Esophagus (tissue), 2 donors: ENCODE measurements around the gene OCA2. TPM values are rescaled to one million over a fixed set of nuclear protein-coding genes. Genes with fewer than 3 reads are reported as not detected.

Experiments
- H3K27ac ChIP-seq, 2 donors: one replicate each; pipeline ENCODE4 v1.5.1; 2013; ENCODE audit warnings: low read depth in 2 of 2, mild to moderate bottlenecking in 2 of 2, inconsistent platforms in 1 of 2, low read length in 1 of 2, moderate library complexity in 1 of 2
- H3K27me3 ChIP-seq, 2 donors: one replicate each; pipeline ENCODE4 v1.6.1; 2013; ENCODE audit warnings: low read length in 2 of 2, control low read depth in 1 of 2, mild to moderate bottlenecking in 1 of 2; ENCODE audit not compliant: insufficient read depth in 2 of 2, control insufficient read depth in 1 of 2
- H3K36me3 ChIP-seq, 2 donors: one replicate each; pipeline ENCODE4 v1.6.1; 2013; ENCODE audit warnings: low read length in 1 of 2; ENCODE audit not compliant: control insufficient read depth in 2 of 2, insufficient read depth in 2 of 2
- H3K4me1 ChIP-seq, 2 donors: one replicate each; pipeline ENCODE4 v1.6.1; 2013; ENCODE audit warnings: low read length in 1 of 2; ENCODE audit not compliant: control insufficient read depth in 2 of 2, insufficient read depth in 2 of 2
- H3K4me3 ChIP-seq, 2 donors: one replicate each; pipeline ENCODE4 v1.5.1; 2013; ENCODE audit warnings: low read length in 2 of 2, mild to moderate bottlenecking in 2 of 2, low read depth in 1 of 2, moderate library complexity in 1 of 2
- H3K9me3 ChIP-seq, 2 donors: one replicate each; pipeline ENCODE4 v1.6.1; 2013; ENCODE audit warnings: mild to moderate bottlenecking in 2 of 2, low read depth in 1 of 2, low read length in 1 of 2, moderate library complexity in 1 of 2; ENCODE audit not compliant: control insufficient read depth in 2 of 2, insufficient read depth in 1 of 2
- WGBS, 2 donors: extraction: QIAGEN DNeasy Blood & Tissue Kit; methylation state at CpG; one replicate each; pipeline ENCODE4 v1.1.7; 2013; 5-methylcytosine and 5-hydroxymethylcytosine counted together
- polyA plus RNA-seq, 2 donors: library from polyadenylated mRNA; stranded (reverse); fragments of 200-250 nt; gene quantifications; one replicate each; pipeline ENCODE4 v1.2.3, GENCODE V29; 2013
- donor health status: healthy with polysubstance abuse.
- donor health status: Bipolar disorder and iron deficiency.

Gene OCA2
- polyA plus RNA-seq, 2 donors, result 1.1 to 1.2 TPM

- Histone ChIP-seq H3K27ac (no peak overlapping the region), H3K9me3 (peaks cover 4 to 8% of the 10 kb centered on the region in 2 donors), H3K36me3 (no peaks in the 10 kb centered on the region), H3K4me3 (no peak overlapping the region), H3K27me3 (no peaks in the 10 kb centered on the region), H3K4me1 (no peaks in the 10 kb centered on the region)
- WGBS, 2 donors, result 86 to 87% methylated on average over 10 of the region's 10 CpGs
These were observed 252.3 kb downstream of the OCA2 start for GRCh38 chr15:27846722-27847395.

GRCh38 chr15:27845535-27846369 lies 253.4 kb downstream of the OCA2 start:
- no peaks in the 10 kb centered on the region for H3K27me3 ChIP-seq
- H3K4me1 ChIP-seq, result no peaks in the 10 kb centered on the region
- WGBS, 2 donors, result 84 to 86% methylated on average over 21 of the region's 21 CpGs
- H3K27ac ChIP-seq, result no peak overlapping the region
- no peak overlapping the region for H3K4me3 ChIP-seq
- H3K9me3 ChIP-seq, result peaks cover 4 to 8% of the 10 kb centered on the region in 2 donors
- H3K36me3 ChIP-seq, result no peaks in the 10 kb centered on the region

GRCh38 chr15:27844018-27844666 lies 255.0 kb downstream of the OCA2 start:
- Histone ChIP-seq H3K27ac (no peak overlapping the region), H3K36me3 (no peaks in the 10 kb centered on the region), H3K9me3 (peaks cover 4 to 7% of the 10 kb centered on the region in 2 donors), H3K27me3 (no peaks in the 10 kb centered on the region), H3K4me3 (no peak overlapping the region), H3K4me1 (no peaks in the 10 kb centered on the region)
- 74 to 77% methylated on average over 13 of the region's 13 CpGs for WGBS, 2 donors

- H3K4me3 ChIP-seq, result no peak overlapping the region
- H3K9me3 ChIP-seq, result peaks cover 1 to 4% of the 10 kb centered on the region in 2 donors
- 85 to 89% methylated on average over 3 of the region's 3 CpGs for WGBS, 2 donors
- no peaks in the 10 kb centered on the region for H3K36me3 ChIP-seq
- no peaks in the 10 kb centered on the region for H3K27me3 ChIP-seq
- H3K4me1 ChIP-seq, result no peaks in the 10 kb centered on the region
- H3K27ac ChIP-seq, result no peak overlapping the region
These were observed 256.0 kb downstream of the OCA2 start for GRCh38 chr15:27843146-27843545.

- WGBS, 2 donors, result 90 to 92% methylated on average over 3 of the region's 3 CpGs
- Histone ChIP-seq H3K4me1 (no peaks in the 10 kb centered on the region), H3K4me3 (no peak overlapping the region), H3K36me3 (no peaks in the 10 kb centered on the region), H3K27me3 (no peaks in the 10 kb centered on the region), H3K27ac (no peak overlapping the region), H3K9me3 (peaks cover 1 to 4% of the 10 kb centered on the region in 2 donors)
These were observed 256.6 kb downstream of the OCA2 start for GRCh38 chr15:27842526-27842925.

- Histone ChIP-seq H3K27ac (no peak overlapping the region), H3K27me3 (no peaks in the 10 kb centered on the region), H3K36me3 (no peaks in the 10 kb centered on the region), H3K9me3 (peaks cover 0 to 5% of the 10 kb centered on the region in 2 donors), H3K4me1 (no peaks in the 10 kb centered on the region), H3K4me3 (no peak overlapping the region)
- WGBS, 2 donors, result 88 to 90% methylated on average over 13 of the region's 13 CpGs
These were observed 263.7 kb downstream of the OCA2 start for GRCh38 chr15:27835233-27835939.

GRCh38 chr15:27834684-27835083 lies 264.4 kb downstream of the OCA2 start:
- Histone ChIP-seq H3K36me3 (no peaks in the 10 kb centered on the region), H3K4me1 (no peaks in the 10 kb centered on the region), H3K9me3 (peaks cover 0 to 5% of the 10 kb centered on the region in 2 donors), H3K27ac (no peak overlapping the region), H3K4me3 (no peak overlapping the region), H3K27me3 (no peaks in the 10 kb centered on the region)
- WGBS, 2 donors, result 87 to 89% methylated on average over 10 of the region's 10 CpGs

GRCh38 chr15:27833974-27834373 lies 265.1 kb downstream of the OCA2 start:
- no peaks in the 10 kb centered on the region for H3K36me3 ChIP-seq
- WGBS, 2 donors, result 73 to 87% methylated on average over 2 of the region's 2 CpGs
- H3K4me1 ChIP-seq, result no peaks in the 10 kb centered on the region
- H3K4me3 ChIP-seq, result no peak overlapping the region
- H3K27me3 ChIP-seq, result no peaks in the 10 kb centered on the region
- H3K27ac ChIP-seq, result no peak overlapping the region
- peaks cover 0 to 5% of the 10 kb centered on the region in 2 donors for H3K9me3 ChIP-seq

- H3K4me3 ChIP-seq, result no peak overlapping the region
- peaks cover 0 to 5% of the 10 kb centered on the region in 2 donors for H3K9me3 ChIP-seq
- H3K27me3 ChIP-seq, result no peaks in the 10 kb centered on the region
- no peaks in the 10 kb centered on the region for H3K36me3 ChIP-seq
- WGBS, 2 donors, result 80 to 86% methylated on average over 4 of the region's 4 CpGs
- H3K27ac ChIP-seq, result no peak overlapping the region
- no peaks in the 10 kb centered on the region for H3K4me1 ChIP-seq
These were observed 265.9 kb downstream of the OCA2 start for GRCh38 chr15:27833178-27833577.
